GM19023 (cell line): Measurements from ENCODE around the gene TAF5.
"Not testable (repeated sequence)": the region's sequence is repeated elsewhere in the genome, so short reads cannot be mapped to it uniquely, and the experiment has no call there.

ENCODE experiments used
- ATAC-seq: cut with Tn5 transposase; IDR thresholded peaks from one replicate; pipeline ENCODE4 v1.9.1; 2021; ENCODE audit warnings: mild to moderate bottlenecking, moderate library complexity; ENCODE audit not compliant: unreplicated experiment

Gene TAF5

DNA sequence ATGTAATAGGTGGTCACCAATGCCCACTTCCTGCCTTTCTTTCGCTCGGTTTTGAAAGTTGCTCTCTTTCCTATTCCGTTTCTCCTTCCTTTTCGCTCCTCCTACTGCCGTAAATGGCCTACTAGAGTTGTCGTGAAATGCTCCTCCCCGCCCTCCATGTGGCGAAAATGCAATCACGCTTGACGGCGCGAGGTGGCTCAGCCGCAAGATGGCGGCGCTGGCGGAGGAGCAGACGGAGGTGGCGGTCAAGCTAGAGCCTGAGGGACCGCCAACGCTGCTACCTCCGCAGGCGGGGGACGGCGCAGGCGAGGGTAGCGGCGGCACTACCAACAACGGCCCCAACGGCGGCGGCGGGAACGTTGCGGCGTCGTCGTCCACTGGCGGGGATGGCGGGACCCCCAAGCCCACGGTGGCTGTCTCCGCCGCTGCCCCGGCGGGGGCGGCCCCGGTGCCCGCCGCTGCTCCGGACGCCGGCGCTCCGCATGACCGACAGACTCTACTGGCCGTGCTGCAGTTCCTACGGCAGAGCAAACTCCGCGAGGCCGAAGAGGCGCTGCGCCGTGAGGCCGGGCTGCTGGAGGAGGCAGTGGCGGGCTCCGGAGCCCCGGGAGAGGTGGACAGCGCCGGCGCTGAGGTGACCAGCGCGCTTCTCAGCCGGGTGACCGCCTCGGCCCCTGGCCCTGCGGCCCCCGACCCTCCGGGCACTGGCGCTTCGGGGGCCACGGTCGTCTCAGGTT, at the start of gene TAF5:
TAF5 (plus strand) TSS at position 195 of the 737 bp plus-strand sequence; CDS start at position 209, 14 bp downstream.
- peak; percentile 57 for ATAC-seq

DNA sequence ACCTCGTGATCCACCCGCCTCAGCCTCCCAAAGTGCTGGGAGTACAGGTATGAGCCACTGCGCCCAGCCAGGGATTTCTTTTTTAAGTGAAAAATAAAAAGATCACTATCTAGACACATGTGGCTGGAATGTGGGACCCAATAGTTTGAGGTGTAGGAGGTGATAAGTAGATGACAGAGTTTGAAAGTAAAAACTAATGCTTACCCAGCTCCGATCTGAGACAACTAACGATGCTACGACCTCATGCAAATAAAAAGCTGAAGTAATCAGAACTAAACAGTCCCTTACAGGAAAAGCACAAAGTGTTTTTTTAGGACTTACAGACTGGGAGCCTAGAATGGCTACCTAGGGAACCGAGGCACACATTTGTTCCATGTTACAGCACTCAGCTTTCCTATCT, 39.9 kb upstream of the TAF5 start:
- no peak for ATAC-seq

DNA sequence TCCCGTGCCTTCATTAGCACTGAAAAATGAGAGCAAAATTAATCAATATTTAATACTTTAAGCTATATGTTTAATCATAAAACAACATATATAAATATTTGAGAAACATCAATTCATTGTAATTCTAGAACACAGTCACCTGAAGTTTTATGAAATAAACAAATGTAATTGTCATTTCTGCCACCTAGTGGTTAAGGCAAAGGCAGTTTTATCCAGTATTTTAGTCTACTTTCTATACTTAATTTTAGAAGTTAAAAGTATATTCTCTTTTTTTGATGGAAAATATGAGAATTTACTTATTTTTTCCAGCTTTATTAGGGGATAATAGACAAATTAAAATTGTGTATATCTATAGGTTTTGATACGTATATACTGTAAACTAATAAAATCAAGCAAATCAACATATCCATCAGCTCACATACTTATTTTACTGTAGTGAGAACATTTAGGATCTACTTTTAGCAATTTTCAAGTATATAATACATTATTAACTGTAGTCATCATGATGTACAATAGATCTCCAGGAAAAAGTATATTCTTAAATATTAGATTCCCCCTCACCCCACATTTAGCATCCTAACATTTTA, 33.7 kb upstream of the TAF5 start:
- no peak for ATAC-seq

DNA sequence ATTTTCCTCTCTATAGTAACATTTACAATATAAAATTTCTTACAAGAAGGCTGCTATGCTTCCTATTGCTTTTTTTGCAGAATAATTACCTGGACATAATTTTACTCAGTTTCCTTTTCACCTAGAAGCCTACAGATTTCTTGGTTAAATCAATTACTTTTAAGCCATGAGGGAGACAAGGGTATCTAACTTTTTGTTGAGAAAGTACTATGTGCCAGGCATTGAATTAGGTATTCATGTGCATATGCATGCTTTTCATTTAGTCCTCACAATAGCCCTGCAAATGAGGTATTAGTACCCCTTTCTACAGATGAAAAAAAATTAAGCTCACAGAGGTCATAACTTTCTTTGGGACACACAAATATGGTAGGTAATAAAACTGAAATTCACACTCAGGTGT, 33.2 kb upstream of the TAF5 start:
- ATAC-seq: no peak

DNA sequence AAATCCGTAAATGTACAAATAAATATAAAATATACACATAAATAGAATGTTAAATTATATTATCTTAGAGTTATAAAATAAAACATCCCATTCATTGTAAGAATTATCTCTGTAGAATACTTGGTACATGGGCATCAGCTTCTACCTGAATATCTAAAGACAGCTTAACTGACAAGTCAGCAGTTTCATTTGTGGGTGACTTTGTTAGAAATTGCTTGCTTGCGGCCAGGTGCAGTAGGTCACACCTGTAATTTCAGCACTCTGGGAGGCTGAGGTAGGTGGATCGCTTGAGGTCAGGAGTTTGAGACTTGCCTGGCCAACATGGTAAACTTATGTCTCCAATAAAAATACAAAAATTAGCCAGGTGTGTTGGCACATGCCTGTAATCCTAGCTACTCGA, 31.4 kb upstream of the TAF5 start:
- no peak for ATAC-seq

DNA sequence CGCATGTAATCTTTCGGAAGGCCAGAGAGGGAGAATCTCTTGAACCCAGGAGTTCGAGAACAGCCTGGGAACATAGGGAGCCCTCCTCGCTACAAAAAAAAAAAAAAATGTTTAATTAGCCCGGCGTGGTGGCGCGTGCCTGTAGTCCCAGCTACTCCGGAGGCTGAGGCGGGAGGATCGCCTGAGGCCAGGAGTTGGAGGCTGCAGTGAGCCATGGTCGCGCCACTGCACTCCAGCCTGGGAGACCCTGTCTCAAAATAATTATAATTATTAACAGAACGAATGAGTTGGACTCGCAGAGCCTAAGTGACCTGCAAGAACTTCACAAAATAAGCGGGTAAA, 17.6 kb upstream of the TAF5 start:
- no peak for ATAC-seq

DNA sequence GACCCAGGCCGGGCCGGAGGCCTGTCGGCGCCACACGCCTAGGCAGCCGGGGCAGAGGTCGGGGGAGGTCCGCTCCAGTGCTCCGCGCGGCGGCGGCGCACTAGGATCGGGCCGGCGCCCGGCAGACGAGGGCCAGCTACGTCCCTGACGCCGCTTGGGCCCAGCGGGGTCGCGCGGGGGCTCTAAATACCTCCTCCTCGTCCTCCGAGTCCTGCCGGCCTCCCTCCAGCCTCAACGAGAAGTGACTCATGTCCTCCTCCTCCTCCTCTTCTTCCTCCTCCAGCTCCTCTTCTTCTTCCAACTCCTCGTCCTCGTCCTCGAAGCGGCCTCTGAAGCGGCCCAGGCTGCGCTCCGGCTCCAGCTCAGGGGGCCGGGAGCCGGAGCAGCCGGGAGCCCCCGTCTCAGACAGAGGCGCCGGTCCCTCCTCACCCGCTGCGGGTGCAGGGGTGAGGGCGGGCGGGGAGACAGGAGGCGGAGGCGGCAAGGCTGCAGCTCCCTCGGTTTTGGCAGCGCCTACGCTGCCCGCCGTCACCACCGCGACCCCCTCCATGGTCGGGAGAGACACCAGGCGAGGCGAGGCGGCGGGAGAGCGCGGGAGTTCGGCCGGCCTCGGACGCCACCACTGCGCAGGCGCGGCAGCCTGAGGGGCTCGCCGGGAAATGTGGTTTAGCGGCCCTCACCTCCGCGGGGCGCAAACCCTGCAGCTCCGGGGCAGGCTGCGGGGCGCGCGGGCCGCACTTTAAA, 17.1 kb upstream of the TAF5 start, which contains the start of gene PCGF6:
PCGF6 (minus strand) TSS at position 624 of the 744 bp plus-strand sequence; CDS start at position 550, 74 bp downstream.
- ATAC-seq: peak; percentile 89

DNA sequence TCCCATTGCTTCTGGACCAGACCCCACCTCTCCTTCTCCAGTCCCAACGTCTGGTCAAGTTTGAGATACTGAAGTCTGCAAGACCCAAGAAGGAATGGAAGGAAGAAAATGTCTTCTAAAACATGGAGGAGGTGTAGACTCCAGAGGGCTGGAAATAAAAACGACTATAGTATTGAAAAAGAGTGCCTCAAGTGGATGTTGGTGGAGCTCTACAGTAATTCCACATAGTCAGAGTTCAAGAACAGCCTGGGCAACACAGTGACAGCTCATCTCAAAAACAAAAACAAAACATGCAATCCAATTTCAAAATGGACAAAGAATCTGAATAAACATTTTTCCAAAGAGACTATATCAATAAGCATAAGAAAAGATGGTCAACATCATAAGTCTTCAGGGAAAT, 14.5 kb upstream of the TAF5 start:
- no peak for ATAC-seq

DNA sequence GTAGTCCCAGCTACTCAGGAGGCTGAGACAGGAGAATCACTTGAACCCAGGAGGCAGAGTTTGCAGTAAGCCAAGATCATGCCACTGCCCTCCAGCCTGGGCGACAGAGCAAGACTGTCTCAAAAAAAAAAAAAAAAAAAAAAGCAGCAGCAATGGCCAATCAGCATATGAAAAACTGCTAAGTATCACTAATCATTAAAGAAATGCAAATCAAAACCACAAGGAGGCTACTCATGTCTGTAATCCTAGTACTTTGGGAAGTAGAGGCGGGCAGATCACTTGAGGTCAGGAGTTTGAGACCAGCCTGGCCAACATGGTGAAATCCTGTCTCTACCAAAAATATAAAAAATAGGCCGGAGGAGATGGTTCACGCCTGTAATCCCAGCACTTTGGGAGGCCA, 13.2 kb upstream of the TAF5 start:
- not testable (repeated sequence) for ATAC-seq

DNA sequence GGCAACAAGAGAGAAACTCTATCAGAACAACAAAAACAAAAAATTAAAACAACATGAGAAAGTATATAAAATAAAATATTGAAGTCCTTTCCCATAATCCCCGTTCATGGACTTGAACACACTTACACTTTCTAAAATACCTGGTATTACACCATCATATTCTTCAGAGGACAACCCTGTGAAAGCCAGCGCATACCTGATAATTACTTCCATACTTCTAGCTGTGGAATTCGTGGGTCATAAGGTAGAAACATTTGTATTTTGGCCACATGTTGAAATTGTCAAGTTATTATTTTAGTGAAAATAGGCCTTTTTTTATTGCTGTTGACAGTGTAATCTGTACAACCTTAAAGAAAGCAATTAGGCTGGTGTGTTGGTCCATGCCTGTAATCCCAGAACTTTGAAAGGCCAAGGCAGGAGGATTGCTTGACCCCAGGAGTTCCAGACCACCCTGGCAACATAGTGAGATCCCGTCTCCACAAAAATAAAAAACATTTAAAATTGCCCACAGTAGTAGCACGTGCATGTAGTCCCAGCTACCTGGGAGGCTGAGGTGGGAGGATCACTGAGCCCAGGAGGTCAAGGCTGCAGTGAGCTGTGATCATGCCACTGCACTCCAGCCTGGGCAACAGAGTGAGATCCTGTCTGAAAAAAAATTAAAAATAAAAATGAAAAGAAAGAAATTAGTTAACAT, 11.7 kb upstream of the TAF5 start:
- ATAC-seq: no peak

DNA sequence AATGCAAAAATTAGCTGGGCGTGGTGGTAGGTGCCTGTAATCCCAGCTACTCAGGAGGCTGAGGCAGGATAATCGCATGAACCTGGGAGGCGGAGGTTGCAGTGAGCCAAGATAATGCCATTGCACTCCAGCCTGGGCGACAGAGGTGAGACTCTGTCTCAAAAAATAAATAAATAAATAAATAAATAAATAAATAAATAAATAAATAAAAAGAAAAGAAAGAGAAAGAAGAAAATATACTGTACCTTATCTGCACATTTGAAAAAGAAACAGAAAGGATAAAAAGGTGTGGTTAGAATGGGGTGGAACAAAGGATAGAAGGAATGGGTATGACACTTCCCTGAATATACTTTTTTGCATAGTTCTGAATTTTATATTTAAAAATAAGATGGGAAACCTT, 8.3 kb upstream of the TAF5 start:
- ATAC-seq: not testable (repeated sequence)

DNA sequence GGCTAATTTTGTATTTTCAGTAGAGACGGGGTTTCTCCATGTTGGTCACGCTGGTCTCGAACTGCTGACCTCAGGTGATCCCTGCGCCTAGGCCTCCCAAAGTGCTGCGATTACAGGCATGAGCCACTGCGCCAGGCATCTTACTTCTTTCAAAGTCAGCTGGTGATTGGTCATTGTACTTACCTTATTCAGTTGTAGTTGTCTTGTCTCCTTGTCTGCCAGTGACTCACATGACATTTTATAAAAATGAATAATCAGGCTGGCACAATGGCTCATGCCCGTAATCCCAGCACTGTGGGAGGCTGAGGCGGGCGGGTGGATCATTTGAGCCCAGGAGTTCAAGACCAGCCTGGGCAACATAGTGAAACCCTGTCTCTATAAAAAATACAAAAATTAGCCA, 7.0 kb upstream of the TAF5 start:
- not testable (repeated sequence) for ATAC-seq

DNA sequence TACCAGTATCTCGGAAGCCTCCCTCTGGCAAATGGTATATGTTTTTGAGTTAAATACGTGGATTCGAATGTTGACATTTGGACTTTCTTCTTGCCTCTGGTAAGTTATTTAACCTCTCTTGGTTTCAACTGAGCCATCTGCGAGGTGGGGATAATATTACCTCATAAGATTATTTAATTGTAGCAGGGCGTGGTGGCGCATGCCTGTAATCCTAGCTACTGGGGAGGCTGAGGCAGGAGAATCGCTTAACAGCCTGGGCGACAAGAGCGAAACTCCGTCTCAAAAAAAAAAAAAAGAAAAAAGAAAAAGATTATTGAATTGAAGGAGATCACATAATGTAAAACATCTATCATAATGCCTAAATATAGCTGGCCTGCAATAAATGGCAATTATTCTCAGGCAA, 396 bp upstream of the TAF5 start:
- ATAC-seq: no peak

DNA sequence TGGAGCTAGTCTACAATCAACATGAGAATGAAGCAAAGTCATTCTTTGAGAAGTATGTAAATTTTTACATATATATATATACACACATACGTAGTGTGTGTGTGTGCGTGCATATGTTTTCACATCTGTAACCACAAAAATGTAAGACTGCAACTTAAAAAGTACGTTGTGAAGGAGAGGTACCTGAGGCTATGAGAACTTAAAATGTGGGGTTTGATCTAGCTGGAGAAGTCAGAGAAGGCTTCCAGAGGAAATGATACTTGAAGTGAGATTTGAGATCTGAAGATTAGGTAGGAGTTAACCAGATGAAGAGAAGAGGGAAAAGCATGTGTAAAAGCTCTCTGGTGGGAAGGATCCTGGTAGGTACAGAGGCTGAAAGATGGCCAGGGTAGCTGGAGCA, 5.8 kb downstream of the TAF5 start:
- ATAC-seq: no peak

DNA sequence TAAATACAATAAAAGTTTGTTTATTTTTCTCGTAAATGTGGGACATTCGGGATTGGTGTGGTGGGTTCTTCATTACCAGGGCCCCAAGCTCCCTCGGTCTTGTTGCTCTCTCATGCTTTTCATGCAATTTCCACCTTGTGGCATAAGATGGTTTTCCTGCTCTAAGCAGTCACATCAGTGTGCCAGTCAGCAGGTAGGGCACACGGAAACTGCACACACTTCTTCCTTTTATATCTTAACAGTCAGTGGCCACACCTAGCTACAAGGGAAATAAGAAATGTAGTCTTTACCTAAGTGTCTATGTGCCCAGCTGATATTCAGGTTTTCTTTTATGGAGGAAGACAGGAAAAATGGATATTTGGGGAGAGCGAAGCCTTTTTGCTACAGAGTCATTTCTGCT, 6.5 kb downstream of the TAF5 start:
- no peak for ATAC-seq

DNA sequence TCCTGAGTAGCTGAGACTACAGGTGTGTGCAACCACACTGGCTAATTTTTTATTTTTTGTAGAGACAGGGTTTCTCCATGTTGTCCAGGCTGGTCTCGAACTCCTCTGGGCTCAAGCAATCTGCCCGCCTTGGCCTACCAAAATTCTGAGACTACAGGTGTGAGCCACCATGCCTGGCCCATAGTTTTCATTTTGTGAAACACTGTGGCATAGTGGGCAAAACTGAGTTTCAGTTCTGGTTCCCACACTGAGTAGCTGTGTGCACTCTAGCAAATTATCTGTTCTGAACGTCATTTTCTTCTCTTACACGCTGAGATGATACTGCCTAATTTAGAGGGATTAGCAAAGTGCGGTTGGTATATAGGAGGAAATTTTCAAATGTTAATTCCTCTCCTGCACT, 15.0 kb downstream of the TAF5 start:
- no peak for ATAC-seq

DNA sequence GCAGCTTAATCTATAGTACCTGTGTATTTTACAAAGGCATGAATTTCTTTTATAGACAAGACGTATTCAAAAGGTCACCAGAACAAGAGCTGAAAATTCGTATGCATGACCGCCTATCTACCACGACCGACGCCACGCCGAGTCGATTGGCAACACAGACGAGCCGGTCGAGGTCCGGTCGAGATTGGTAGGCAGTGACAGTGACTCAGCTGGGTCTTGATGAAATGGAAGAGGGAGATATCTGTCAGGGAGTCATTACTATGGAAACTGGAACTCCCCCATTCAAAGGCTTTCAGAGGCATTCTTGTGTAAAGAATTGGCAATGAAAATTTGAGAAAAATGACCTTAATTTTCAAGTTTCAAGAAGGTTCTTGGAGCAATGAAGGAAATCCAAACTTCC, 26.4 kb downstream of the TAF5 start:
- no peak for ATAC-seq

DNA sequence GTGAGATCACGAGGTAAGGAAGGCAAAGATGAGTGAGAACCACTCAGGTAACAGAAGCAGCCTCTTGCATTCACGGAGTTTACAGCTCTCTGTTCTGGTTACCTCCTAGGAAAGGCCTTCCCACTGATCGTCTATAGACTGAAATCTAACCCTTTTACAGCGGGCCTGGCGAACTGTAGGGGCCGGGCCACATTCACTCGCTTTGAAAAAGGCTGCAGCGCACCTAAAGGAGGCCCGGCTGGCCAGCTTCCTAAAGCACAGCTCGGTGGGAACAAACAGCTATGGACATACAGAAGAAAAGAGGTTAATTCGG, 27.9 kb downstream of the TAF5 start:
- ATAC-seq: no peak

DNA sequence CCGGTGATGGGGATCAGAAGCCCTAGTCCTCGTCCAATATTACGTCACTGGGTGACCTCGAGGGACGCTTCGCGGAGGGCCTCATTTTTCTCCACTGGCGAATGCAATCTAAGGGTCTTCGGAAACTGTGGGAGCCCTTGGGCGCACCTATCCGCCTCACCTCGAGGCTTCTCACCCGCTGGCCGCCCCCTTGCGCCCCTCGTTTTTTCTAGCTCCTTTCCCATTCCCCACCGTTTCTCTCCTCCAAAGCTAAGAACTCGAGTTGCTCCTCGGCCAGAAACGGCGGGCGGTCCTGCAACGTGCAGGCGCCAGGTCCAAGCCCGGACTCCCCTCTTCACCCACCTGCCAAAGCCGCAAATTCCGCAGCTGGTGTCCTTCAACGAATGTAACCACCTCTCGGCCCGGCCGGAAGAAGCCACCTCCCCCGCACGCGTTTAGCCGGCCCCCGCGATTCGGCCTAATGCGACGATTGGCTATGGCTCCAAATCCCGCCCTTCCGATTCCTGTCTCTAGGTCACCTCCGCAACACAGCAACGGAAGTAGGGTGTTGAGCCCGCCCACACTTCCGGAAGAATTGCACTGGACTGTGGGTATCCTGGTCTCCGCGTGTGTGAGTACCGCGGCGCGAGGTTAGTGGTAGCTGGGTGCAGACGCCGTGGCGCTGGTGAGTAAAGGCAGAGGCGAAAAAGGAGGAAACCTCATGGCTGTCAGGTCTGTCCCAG, 28.5 kb downstream of the TAF5 start, which contains the start of the genes ATP5MK and PDCD11:
ATP5MK (minus strand) TSS at position 409 of the 722 bp plus-strand sequence. CDS start 4,018 bp downstream, outside the sequence.
PDCD11 (plus strand) TSS at position 560 of the 722 bp plus-strand sequence. CDS start 1,801 bp downstream, outside the sequence.
- peak; percentile 96 for ATAC-seq

DNA sequence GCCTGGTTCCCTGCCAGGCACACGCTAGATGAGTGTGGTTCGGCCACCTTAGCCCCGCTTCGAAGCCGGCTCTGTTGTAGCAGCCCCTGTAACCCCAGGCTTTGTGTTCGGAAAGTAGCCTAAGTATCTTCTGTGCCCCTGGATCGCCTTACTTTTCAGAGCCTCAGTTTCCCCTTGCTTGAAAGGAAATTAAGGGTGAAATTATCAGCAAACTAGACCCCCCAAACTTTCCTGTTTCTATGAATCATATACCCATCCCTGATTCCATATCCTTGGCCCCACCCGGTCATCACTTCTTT, 29.0 kb downstream of the TAF5 start:
- no peak for ATAC-seq
